NCI-H774 (cell line): ENCODE results near the gene MT1M.
"Not testable (repeated sequence)": the region's sequence is repeated elsewhere in the genome, so short reads cannot be mapped to it uniquely, and the experiment has no call there.

Experiments
- DNase-seq: peaks from one replicate; lab custom pipeline; 2025; lab: John Stamatoyannopoulos, UW

MT1M gene

DNA sequence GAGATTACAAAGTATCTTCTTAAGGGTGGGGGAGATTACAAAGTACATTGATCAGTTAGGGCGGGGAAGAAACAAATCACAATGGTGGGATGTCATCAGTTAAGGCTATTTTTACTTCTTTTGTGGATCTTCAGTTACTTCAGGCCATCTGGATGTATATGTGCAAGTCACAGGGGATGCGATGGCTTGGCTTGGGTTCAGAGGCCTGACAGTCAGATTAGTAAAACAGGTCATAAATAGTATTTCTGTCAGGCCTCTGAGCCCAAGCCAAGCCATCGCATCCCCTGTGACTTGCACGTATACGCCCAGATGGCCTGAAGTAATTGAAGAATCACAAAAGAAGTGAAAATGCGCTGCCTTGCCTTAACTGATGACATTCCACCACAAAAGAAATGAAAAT is 42.1 kb downstream of the MT1M start:
- DNase-seq, result not testable (repeated sequence)

DNA sequence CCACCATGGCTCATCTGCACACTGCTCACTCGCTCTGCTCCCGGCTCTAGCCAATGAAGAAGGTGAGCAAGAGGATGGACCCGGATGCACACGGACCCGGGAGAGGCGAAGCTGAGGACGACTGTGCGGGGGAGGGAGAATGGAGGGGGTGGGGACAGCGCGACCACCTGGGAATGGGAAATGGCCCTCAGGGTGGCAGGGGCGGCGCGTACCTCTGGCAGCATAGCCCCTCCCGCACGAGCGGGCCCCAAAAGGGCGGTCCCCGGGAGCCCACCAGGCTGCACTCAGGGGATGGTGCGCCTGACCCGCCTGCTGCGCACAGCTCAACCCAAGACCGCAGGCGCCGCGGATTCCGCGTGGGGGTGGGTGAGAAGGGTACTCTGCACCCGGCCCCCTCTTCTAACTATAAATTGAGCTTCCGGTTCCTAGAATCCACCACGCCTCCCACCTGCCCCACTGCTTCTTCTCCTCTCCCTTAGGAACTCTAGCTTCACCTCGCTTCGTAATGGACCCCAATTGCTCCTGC is 43.3 kb downstream of the MT1M start:
- no peak for DNase-seq

DNA sequence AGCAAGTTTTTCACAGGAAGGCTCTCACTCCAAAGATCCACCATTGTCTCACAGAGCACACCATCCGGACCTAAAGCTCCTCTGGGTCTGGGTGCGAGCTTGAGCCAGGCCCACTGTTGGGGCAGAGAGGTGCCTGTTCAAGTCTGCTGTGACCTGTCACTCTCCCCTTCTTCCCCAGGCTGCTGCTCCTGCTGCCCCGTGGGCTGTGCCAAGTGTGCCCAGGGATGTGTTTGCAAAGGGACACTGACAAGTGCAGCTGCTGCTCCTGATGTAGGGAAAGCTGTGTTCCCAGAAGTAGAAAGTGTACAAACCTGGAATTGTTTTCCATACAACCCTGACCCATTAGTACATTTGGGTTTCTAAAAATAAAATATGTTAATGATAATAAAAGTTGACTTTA is 45.0 kb downstream of the MT1M start:
- DNase-seq, result no peak

DNA sequence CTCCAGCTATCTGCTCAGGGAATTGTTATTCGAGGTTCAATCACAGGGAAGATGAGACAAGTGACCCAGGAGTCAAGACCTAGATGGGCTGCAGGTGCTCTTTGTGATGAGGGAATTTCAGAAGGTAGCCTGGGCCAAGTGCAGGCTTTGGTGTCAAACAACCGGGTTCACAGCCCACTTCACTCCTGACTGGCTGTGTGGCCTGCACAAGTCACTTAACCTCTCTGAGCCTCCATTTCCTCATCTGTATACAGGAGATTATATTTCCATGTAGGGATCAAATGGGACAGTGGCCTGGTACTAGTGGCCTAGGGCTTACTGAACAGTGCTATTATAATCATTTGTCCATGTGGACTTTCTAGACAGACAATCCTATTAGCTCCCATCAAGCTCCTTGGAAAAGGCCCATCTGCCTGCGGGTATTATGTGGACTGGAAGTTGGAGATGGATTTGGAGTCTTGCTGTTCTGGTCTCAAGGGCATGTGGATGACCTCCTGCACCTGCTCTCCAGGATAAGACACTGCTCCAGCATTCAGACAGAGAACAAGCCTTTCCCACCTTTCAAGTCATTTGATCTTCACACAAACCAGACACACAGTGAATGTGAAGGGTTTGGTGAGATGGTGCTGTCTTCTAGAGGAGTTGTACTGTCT is 46.7 kb downstream of the MT1M start:
- DNase-seq, result no peak

DNA sequence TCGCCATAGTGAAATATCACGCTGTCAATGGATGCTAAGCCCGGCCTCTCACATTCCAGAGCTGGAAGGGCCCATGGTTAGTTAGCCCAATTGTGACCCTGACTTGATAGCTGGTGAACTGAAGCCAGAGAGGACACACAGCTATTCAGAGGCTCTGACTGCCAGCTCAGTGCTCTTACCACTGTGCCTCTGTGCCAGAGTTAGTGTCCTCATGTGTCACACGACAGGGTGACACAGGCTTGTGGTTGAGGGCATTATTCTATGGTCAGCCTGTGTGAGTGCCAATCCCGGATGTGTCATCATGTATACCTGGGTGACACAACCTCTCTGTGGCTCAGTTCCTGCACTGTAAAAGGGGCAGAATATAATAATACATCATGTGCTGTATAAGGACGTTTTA is 47.4 kb downstream of the MT1M start:
- DNase-seq, result no peak

DNA sequence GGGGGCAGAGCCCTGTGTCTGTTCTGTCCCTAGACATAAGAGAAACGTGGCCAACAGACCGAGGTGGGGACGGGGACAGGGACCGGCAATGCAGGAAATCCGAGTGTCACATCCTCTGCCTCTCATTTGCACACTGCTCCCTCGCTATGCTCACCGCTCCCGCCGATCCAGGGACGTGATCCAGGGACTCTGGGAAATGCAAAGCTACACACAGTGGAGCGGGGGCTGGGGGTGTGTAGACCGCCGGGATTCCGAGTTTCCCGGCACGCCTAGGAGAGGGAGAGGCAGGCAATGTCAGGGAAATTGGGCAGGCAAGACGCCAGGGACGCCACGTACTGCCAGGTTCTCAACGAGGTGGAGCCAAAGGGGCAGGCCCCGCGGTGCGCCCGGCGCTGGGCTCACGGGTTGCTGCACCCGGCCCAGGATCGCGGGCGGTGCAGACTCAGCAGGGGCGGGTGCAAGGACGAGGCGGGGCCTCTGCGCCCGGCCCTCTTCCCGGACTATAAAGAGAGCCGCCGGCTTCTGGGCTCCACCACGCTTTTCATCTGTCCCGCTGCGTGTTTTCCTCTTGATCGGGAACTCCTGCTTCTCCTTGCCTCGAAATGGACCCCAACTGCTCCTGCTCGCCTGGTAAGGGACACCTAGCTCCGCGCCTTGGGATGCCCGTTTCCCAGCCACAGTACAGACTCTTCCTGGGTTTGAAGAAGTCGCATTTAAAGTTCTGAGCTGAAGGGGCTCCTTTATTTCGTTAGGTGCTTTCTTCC is 49.7 kb downstream of the MT1M start, which contains the start of gene MT1X:
TSS of gene MT1X (plus strand) at position 532 of the 764 bp plus-strand sequence. CDS start at position 603, 71 bp downstream.
- peak; percentile 89 for DNase-seq

DNA sequence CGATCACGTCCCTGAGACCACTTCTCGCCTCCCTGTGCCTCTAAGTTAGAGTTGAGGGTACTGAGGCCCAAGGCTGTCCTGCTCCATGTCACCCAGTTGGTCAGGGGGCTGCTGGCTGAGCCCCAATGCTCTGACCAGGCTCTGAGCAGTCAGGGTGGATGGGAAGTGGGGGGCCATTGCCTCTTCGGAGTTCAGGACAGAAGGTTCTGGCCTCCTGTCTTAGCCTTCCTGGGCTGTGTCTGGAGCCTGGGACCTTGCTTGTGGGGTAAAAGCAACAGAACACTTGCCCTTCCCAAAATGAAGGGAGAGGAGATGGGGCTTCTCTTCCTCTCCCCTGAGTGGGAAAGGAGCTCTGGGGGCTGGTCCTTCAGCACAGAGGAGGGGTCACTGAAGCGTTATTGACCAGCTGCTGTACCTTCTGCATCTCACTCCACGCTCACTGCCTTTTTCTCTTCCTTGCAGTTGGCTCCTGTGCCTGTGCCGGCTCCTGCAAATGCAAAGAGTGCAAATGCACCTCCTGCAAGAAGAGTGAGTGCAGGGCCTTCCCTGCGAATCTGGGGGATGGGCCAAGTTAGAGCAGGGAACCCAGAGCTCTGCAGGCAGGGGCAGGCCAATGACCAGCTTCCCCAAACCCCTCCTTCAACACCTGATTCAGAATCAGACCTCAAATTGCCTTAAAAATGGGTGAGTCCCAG is 50.4 kb downstream of the MT1M start:
- no peak for DNase-seq
